HepG2 (cell line): ENCODE measurements around the gene IRF1. TPM values are rescaled to one million over a fixed set of nuclear protein-coding genes. Genes with fewer than 3 reads are reported as not detected.

Experiments
- HMGXB3 ChIP-seq: sonication (generic); formaldehyde crosslinking; IDR thresholded peaks from 2 replicates; pipeline ENCODE4 v1.4.0; 2020; ENCODE audit warnings: missing genetic modification reagents, borderline replicate concordance
- KLF6 ChIP-seq: IDR thresholded peaks from 2 replicates; pipeline ENCODE4 v1.8.0; 2016; ENCODE audit warnings: missing biosample characterization, missing genetic modification reagents
- MED1 ChIP-seq: sonication (generic); formaldehyde crosslinking; IDR thresholded peaks from 2 replicates; pipeline ENCODE4 v1.4.0; 2020; ENCODE audit warnings: missing genetic modification reagents
- MYC ChIP-seq: sonication (generic); formaldehyde crosslinking; IDR thresholded peaks from 2 replicates; pipeline ENCODE4 v1.9.0; 2021; ENCODE audit warnings: missing genetic modification reagents, borderline replicate concordance
- NCOA5 ChIP-seq: sonication (generic); formaldehyde crosslinking; IDR thresholded peaks from 2 replicates; pipeline ENCODE4 v1.4.0; 2020; ENCODE audit warnings: missing genetic modification reagents
- ONECUT2 ChIP-seq: sonication (generic); formaldehyde crosslinking; IDR thresholded peaks from 2 replicates; pipeline ENCODE4 v1.4.0; 2020; ENCODE audit warnings: missing genetic modification reagents
- POGZ ChIP-seq: sonication (generic); formaldehyde crosslinking; IDR thresholded peaks from 2 replicates; pipeline ENCODE4 v1.4.0; 2020; ENCODE audit warnings: mild to moderate bottlenecking, missing genetic modification reagents
- RARG ChIP-seq: sonication (generic); formaldehyde crosslinking; IDR thresholded peaks from 2 replicates; pipeline ENCODE4 v1.4.0; 2020; ENCODE audit warnings: low read depth, mild to moderate bottlenecking, missing genetic modification reagents
- RCOR2 ChIP-seq: IDR thresholded peaks from 2 replicates; pipeline ENCODE4 v1.6.1; 2016; ENCODE audit warnings: missing biosample characterization, missing genetic modification reagents
- SIN3A ChIP-seq: IDR thresholded peaks from 2 replicates; pipeline ENCODE4 v1.6.1; 2011; ENCODE audit warnings: low read depth, mild to moderate bottlenecking, control low read depth, low read length, borderline replicate concordance
- SMAD1 ChIP-seq: sonication (generic); formaldehyde crosslinking; IDR thresholded peaks from 2 replicates; pipeline ENCODE4 v1.4.0; 2020; ENCODE audit warnings: missing genetic modification reagents, low read depth, mild to moderate bottlenecking, borderline replicate concordance
- TAF1 ChIP-seq: sonication (generic); formaldehyde crosslinking; IDR thresholded peaks from 2 replicates; pipeline ENCODE4 v1.4.0; 2020; ENCODE audit warnings: missing genetic modification reagents
- TRIM24 ChIP-seq: sonication (generic); formaldehyde crosslinking; IDR thresholded peaks from 2 replicates; pipeline ENCODE4 v1.8.0; 2022; ENCODE audit warnings: mild to moderate bottlenecking, missing genetic modification reagents
- ZNF572 ChIP-seq: sonication (generic); formaldehyde crosslinking; IDR thresholded peaks from 2 replicates; pipeline ENCODE4 v1.5.1; 2020; ENCODE audit warnings: mild to moderate bottlenecking, missing genetic modification reagents
- ZNF678 ChIP-seq: sonication (generic); formaldehyde crosslinking; IDR thresholded peaks from 2 replicates; pipeline ENCODE4 v1.4.0; 2020; ENCODE audit warnings: mild to moderate bottlenecking, missing genetic modification reagents
- ZNF691 ChIP-seq: sonication (generic); formaldehyde crosslinking; IDR thresholded peaks from 2 replicates; pipeline ENCODE4 v1.4.0; 2020; ENCODE audit warnings: missing genetic modification reagents, low read depth, mild to moderate bottlenecking, borderline replicate concordance
- ZNF746 ChIP-seq: sonication (generic); formaldehyde crosslinking; IDR thresholded peaks from 2 replicates; pipeline ENCODE4 v1.8.0; 2022; ENCODE audit warnings: mild to moderate bottlenecking, missing genetic modification reagents
- ZNF75D ChIP-seq: sonication (generic); formaldehyde crosslinking; IDR thresholded peaks from 2 replicates; pipeline ENCODE4 v1.8.1; 2023; ENCODE audit warnings: missing genetic modification reagents, mild to moderate bottlenecking, borderline replicate concordance
- polyA plus RNA-seq, 8 experiments: library from polyadenylated mRNA; depleted of rRNA in 3 of 8; stranded (reverse) in 7 of 8; unstranded in 1 of 8; fragments of >200 nt; fragmentation: Illumina TruSeq in 4 of 8; extraction: Trizol in 4 of 8; gene quantifications; 2 replicates each; pipeline versions ENCODE4 v1.2.1 to v1.2.3, GENCODE V29; 2011 to 2016; ENCODE audit warnings: low read depth in 4 of 8, missing spikeins in 1 of 8, mixed read lengths in 1 of 8; ENCODE audit not compliant: insufficient read depth in 1 of 8
- total RNA-seq, 5 experiments: library from RNA; depleted of rRNA; stranded (reverse); fragments of >200 nt; fragmentation: Illumina TruSeq; extraction: Trizol; gene quantifications; 2 replicates each; pipeline ENCODE4 v1.2.3, GENCODE V29; 2016; ENCODE audit warnings: low read depth in 1 of 5
- TF ChIP-seq, protein P1 (sequence below): sonication (generic); formaldehyde crosslinking; IDR thresholded peaks from 2 replicates; pipeline ENCODE4 v1.4.0; 2020; ENCODE audit warnings: missing genetic modification reagents
- TF ChIP-seq, protein P2 (sequence below): sonication (generic); formaldehyde crosslinking; IDR thresholded peaks from 2 replicates; pipeline ENCODE4 v1.5.0; 2020; ENCODE audit warnings: mild to moderate bottlenecking, missing genetic modification reagents, borderline replicate concordance

Gene IRF1
- total and polyA plus RNA-seq, 2 of the 13 experiments (the other 11 are each of a cell fraction or from before 2014, with no cell fraction given), result 4.1 to 8.8 TPM

- TF ChIP-seq MED1 (CRISPR knock-in tag) (no peak), POGZ (CRISPR knock-in tag) (0 out of 2 replicates have a peak, but pooled peaks have one; percentile 24), RCOR2 (peak; percentile 45; the same call in 1 of the 2 replicates), MYC (CRISPR knock-in tag) (no peak), ZNF691 (CRISPR knock-in tag) (no peak), ONECUT2 (CRISPR knock-in tag) (no peak), SIN3A (no peak), ZNF75D (CRISPR knock-in tag) (no peak), KLF6 (no peak), TAF1 (no peak), HMGXB3 (peak; percentile 29; the same call in 1 of the 2 replicates), ZNF572 (CRISPR knock-in tag) (no peak; the same call in 1 of the 2 replicates), NCOA5 (CRISPR knock-in tag) (no peak), RARG (no peak), TRIM24 (CRISPR knock-in tag) (peak; percentile 59; the same call in 1 of the 2 replicates), ZNF746 (CRISPR knock-in tag) (peak; percentile 73), SMAD1 (CRISPR knock-in tag) (peak; percentile 55; the same call in 1 of the 2 replicates), ZNF678 (CRISPR knock-in tag) (no peak)
- TF ChIP-seq, protein P1, sequence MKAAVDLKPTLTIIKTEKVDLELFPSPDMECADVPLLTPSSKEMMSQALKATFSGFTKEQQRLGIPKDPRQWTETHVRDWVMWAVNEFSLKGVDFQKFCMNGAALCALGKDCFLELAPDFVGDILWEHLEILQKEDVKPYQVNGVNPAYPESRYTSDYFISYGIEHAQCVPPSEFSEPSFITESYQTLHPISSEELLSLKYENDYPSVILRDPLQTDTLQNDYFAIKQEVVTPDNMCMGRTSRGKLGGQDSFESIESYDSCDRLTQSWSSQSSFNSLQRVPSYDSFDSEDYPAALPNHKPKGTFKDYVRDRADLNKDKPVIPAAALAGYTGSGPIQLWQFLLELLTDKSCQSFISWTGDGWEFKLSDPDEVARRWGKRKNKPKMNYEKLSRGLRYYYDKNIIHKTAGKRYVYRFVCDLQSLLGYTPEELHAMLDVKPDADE (CRISPR knock-in tag), result no peak
- TF ChIP-seq, protein P2, sequence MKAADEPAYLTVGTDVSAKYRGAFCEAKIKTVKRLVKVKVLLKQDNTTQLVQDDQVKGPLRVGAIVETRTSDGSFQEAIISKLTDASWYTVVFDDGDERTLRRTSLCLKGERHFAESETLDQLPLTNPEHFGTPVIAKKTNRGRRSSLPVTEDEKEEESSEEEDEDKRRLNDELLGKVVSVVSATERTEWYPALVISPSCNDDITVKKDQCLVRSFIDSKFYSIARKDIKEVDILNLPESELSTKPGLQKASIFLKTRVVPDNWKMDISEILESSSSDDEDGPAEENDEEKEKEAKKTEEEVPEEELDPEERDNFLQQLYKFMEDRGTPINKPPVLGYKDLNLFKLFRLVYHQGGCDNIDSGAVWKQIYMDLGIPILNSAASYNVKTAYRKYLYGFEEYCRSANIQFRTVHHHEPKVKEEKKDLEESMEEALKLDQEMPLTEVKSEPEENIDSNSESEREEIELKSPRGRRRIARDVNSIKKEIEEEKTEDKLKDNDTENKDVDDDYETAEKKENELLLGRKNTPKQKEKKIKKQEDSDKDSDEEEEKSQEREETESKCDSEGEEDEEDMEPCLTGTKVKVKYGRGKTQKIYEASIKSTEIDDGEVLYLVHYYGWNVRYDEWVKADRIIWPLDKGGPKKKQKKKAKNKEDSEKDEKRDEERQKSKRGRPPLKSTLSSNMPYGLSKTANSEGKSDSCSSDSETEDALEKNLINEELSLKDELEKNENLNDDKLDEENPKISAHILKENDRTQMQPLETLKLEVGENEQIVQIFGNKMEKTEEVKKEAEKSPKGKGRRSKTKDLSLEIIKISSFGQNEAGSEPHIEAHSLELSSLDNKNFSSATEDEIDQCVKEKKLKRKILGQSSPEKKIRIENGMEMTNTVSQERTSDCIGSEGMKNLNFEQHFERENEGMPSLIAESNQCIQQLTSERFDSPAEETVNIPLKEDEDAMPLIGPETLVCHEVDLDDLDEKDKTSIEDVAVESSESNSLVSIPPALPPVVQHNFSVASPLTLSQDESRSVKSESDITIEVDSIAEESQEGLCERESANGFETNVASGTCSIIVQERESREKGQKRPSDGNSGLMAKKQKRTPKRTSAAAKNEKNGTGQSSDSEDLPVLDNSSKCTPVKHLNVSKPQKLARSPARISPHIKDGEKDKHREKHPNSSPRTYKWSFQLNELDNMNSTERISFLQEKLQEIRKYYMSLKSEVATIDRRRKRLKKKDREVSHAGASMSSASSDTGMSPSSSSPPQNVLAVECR (CRISPR knock-in tag), result peak; percentile 32; the same call in 1 of the 2 replicates
Measured at GRCh38 chr5:132500931-132501628, 10.5 kb upstream of the IRF1 start (continued).
